Testis (tissue), 3 donors: ENCODE results near the gene THRAP3. TPM values are rescaled to one million over a fixed set of nuclear protein-coding genes. Genes with fewer than 3 reads are reported as not detected.

Source experiments
- DNase-seq: peaks from one replicate; pipeline ENCODE4 v3.0.0-alpha.2; 2019
- H3K27ac ChIP-seq, 2 donors: fragments of 200-600 bp; sonication (generic); one replicate each; pipeline ENCODE4 v1.5.1; 2019
- H3K27me3 ChIP-seq: fragments of 200-600 bp; sonication (generic); one replicate; pipeline ENCODE4 v1.5.1; 2019
- H3K36me3 ChIP-seq: fragments of 200-600 bp; sonication (generic); one replicate; pipeline ENCODE4 v1.5.1; 2017; ENCODE audit warnings: low read depth; ENCODE audit errors: missing control alignments
- H3K4me1 ChIP-seq: fragments of 200-600 bp; sonication (generic); one replicate; pipeline ENCODE4 v1.5.1; 2019
- H3K4me3 ChIP-seq, 2 donors: fragments of 200-600 bp; sonication (generic); one replicate each; pipeline ENCODE4 v1.5.1; 2017 to 2019
- H3K9me3 ChIP-seq: fragments of 200-600 bp; sonication (generic); one replicate; pipeline ENCODE4 v1.5.1; 2017
- POLR2A ChIP-seq: fragments of 450-650 bp; IDR thresholded peaks from one replicate; pipeline ENCODE4 v1.6.1; 2017; ENCODE audit warnings: antibody characterized with exemption, mild to moderate bottlenecking, moderate library complexity
- WGBS, 2 donors: methylation state at CpG; one replicate each; pipeline ENCODE4 v1.1.5; 2018; 5-methylcytosine and 5-hydroxymethylcytosine counted together
- intact Hi-C: fragments of 100-400 bp; cut with DNase I; formaldehyde crosslinking; loops from one replicate; pipeline ENCODE4 v1.15.1; 2023; ENCODE audit warnings: low total_unique reads
- polyA plus RNA-seq: library from polyadenylated mRNA; stranded (reverse); fragments of 350-450 nt; fragmentation: Illumina TruSeq; extraction: RNeasy Lipid Tissue Mini Kit (QIAGEN cat#74804); gene quantifications from one replicate; pipeline ENCODE4 v1.2.3, GENCODE V29; 2014; ENCODE audit warnings: low read depth, low replicate concordance; ENCODE audit not compliant: insufficient read depth
- total RNA-seq, 2 donors: library from RNA; depleted of rRNA; stranded (reverse); fragments of >200 nt; gene quantifications; one replicate each; pipeline ENCODE4 v1.2.3, GENCODE V29; 2016
- TF ChIP-seq, protein P1 (sequence below), 3 experiments: fragments of 450-650 bp in 2 of 3; fragments of 200-600 bp in 1 of 3; sonication (generic) in 1 of 3; IDR thresholded peaks; one replicate each; pipeline ENCODE4 v1.5.1; 2016 to 2019; ENCODE audit warnings: antibody characterized with exemption in 3 of 3, mild to moderate bottlenecking in 2 of 3, moderate library complexity in 1 of 3

Gene THRAP3
- total and polyA plus RNA-seq, 3 donors from 2014 or later: 72.5 to 112 (median 93.0) TPM

DNA sequence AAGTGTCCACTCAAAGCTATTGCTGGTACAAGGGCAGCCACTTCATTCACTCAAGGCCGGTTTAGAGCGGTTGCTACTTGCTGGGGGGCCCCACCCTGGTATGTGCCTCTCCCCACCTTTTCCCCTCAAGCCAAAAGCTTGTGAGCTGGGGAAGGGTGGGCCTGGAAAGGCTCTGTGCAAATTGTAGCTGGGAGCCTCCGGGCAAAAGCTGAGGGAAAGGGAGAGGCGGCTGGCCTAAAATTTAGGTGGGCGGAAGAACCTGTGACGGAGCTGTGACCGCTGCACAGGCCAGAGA is 81.6 kb downstream of the THRAP3 start:
- H3K9me3 ChIP-seq: no peaks in the 10 kb centered on the region
- H3K36me3 ChIP-seq: no peaks in the 10 kb centered on the region
- peak; percentile 14 for DNase-seq
- peak overlapping the region; percentile 52 to 75 for H3K4me3 ChIP-seq
- intact Hi-C loops: no loop called here
- no peaks in the 10 kb centered on the region for H3K27me3 ChIP-seq
- TF ChIP-seq, protein P1, sequence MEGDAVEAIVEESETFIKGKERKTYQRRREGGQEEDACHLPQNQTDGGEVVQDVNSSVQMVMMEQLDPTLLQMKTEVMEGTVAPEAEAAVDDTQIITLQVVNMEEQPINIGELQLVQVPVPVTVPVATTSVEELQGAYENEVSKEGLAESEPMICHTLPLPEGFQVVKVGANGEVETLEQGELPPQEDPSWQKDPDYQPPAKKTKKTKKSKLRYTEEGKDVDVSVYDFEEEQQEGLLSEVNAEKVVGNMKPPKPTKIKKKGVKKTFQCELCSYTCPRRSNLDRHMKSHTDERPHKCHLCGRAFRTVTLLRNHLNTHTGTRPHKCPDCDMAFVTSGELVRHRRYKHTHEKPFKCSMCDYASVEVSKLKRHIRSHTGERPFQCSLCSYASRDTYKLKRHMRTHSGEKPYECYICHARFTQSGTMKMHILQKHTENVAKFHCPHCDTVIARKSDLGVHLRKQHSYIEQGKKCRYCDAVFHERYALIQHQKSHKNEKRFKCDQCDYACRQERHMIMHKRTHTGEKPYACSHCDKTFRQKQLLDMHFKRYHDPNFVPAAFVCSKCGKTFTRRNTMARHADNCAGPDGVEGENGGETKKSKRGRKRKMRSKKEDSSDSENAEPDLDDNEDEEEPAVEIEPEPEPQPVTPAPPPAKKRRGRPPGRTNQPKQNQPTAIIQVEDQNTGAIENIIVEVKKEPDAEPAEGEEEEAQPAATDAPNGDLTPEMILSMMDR (IDR thresholded peaks at IDR 0.05): no peak
- TF ChIP-seq POLR2A: no peak
- peaks cover 11% of the 10 kb centered on the region for H3K4me1 ChIP-seq
- WGBS, 2 donors: 41 to 60% methylated on average over 6 to 7 of the region's 7 CpGs
- H3K27ac ChIP-seq: peak overlapping the region; percentile 16 to 55

DNA sequence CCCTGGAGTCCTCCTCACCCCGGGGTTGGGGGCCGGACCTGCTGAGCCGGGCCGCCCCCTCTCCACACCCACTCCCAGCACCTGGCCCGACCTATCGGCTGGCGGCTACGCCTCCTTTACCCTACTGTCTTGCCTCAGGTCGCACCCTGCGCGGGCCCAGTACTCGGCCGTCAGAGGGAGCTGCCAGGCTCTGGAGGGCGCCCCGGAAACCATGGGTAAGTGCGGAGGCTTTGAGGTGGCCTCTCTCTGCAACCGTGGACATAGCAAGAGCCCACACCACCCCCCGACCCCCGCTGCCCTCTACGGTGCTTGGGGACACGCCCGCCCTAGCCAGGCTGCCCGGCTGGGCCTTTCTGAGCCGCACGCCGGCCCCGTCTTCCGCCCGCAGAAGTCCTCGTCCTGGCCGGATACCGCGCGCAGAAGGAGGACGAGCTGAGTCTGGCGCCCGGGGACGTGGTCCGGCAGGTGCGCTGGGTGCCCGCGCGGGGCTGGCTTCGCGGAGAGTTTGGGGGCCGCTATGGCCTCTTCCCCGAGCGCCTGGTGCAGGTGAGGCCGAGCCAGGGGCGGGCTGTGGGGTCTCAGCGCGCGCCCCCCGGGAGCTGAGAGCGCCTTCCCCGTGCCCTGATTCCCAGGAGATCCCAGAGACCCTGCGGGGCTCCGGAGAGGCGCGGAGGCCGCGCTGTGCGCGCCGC is 82.1 kb downstream of the THRAP3 start, which contains the start of gene SH3D21:
Gene SH3D21 (plus strand): TSS at position 159 of the 692 bp plus-strand sequence. CDS start 53 bp downstream, at position 212.
- WGBS, 2 donors: 4 to 16% methylated on average over 5 to 32 of the region's 65 CpGs
- H3K36me3 ChIP-seq: no peaks in the 10 kb centered on the region
- no peaks in the 10 kb centered on the region for H3K27me3 ChIP-seq
- H3K4me1 ChIP-seq: peaks cover 11% of the 10 kb centered on the region
- intact Hi-C loops: no loop called here
- no peaks in the 10 kb centered on the region for H3K9me3 ChIP-seq
- TF ChIP-seq, protein P1 (IDR thresholded peaks at IDR 0.05): no peak
- TF ChIP-seq POLR2A: no peak
- H3K4me3 ChIP-seq: peak within 1 kb of the TSS; percentile 52 to 75
- peak within 1 kb of the TSS; percentile 16 to 55 for H3K27ac ChIP-seq
- peak; percentile 68 for DNase-seq

DNA sequence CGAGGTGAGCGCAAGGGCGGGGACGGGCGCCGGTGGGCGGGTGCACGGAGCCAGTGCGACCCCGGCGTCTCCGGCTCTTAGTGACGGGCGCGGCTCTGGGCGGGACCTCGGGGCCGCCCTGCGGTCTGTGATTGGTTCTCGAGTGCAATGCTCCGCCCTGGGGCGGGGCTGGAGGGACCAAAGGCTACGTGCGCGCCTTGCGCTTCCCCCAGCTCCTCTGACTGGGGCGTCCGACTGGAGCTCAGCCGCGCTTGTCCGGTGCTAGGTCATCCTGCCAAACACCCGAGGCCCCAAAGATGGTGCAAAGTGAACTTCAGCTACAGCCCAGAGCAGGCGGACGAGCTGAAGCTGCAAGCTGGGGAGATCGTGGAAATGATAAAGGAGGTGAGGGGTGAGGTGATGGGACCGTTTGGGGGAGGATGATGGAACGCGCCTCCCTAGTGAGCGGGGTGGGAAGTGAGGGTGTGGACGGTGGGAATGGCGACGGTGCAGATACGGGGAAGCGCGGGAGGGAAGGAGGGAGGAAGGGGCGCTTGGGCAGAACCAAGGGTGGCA is 82.7 kb downstream of the THRAP3 start:
- Histone ChIP-seq H3K4me1 (peaks cover 11% of the 10 kb centered on the region), H3K27me3 (no peaks in the 10 kb centered on the region), H3K4me3 (peak overlapping the region; percentile 52 to 75), H3K27ac (peak overlapping the region; percentile 16 to 55), H3K36me3 (no peaks in the 10 kb centered on the region), H3K9me3 (no peaks in the 10 kb centered on the region)
- WGBS, 2 donors: 1 to 2% methylated on average over 15 to 34 of the region's 46 CpGs
- peak; percentile 96 for DNase-seq
- intact Hi-C loops: no loop called here
- no peak for TF ChIP-seq POLR2A
- TF ChIP-seq, protein P1 (IDR thresholded peaks at IDR 0.05): no peak

DNA sequence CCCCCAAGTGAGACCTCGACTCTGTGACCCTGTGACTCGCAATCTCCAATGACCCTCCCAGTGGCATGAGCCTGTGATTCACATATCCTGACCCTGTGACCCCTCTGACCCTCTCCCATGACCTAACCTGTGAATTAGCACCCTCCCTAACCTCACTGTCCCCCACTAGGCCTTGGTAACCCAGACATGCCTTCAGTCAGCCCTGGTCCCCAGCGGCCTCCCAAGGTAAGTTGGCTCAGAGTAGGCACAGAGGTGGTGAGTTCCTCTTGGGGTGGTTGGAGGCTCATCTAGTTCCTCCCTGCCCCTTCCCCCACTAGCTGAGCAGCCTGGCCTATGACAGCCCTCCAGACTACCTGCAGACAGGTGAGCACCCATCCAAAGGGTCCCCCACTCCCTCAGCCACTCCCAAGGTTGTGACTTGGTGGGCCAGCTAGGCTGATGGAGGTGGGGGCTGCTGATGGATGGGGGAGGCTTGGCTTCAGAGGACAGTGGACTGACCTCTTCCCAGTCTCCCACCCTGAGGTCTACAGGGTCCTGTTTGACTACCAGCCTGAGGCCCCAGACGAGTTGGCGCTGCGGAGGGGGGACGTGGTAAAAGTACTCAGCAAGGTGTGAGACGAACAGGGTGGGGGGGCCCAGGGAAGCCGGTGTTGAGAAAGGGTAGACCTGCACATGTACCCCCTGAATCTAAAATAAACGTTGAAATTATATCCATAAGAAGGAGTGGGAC is 83.5 kb downstream of the THRAP3 start:
- Histone ChIP-seq H3K27ac (no peak overlapping the region), H3K27me3 (no peaks in the 10 kb centered on the region), H3K4me3 (peak overlapping the region; percentile 52 to 75), H3K9me3 (no peaks in the 10 kb centered on the region), H3K4me1 (peaks cover 11% of the 10 kb centered on the region), H3K36me3 (no peaks in the 10 kb centered on the region)
- intact Hi-C loops: no loop called here
- TF ChIP-seq POLR2A: no peak
- TF ChIP-seq, protein P1 (IDR thresholded peaks at IDR 0.05): no peak
- peak; percentile 13 for DNase-seq
- 63 to 69% methylated on average over 9 of the region's 10 CpGs for WGBS, 2 donors
